Measurements from ENCODE around the gene RBFOX2. TPM values are rescaled to one million over a fixed set of nuclear protein-coding genes. Genes with fewer than 3 reads are reported as not detected.

RBFOX2 gene
- total RNA-seq, 1 experiment from 2014 or later: 91.1 TPM

GRCh38 chr22:35839841-35840301 lies 188.8 kb downstream of the RBFOX2 start:
- DNase-seq: no peak

GRCh38 chr22:35838855-35839576 lies 189.6 kb downstream of the RBFOX2 start:
- intact Hi-C loops (cut with micrococcal nuclease; ENCODE audit: unreplicated experiment): loop anchor here (1.0 kb wide), 1 partner anchor 212 kb away; no protein-coding TSS in a partner anchor
- no peaks in the 10 kb centered on the region for H3K36me3 ChIP-seq (ENCODE audit: control insufficient read depth, insufficient read depth, low read length)
- Mint-ChIP-seq H3K4me1 (ENCODE audit: low read depth, unreplicated experiment) (peaks cover 39% of the 10 kb centered on the region), H3K4me3 (ENCODE audit: unreplicated experiment) (peak overlapping the region; percentile 90), H3K36me3 (ENCODE audit: insufficient read depth, unreplicated experiment) (peaks cover 8% of the 10 kb centered on the region), H3K9me3 (ENCODE audit: unreplicated experiment) (no peaks in the 10 kb centered on the region), H3K27me3 (ENCODE audit: insufficient read depth, unreplicated experiment) (no peaks in the 10 kb centered on the region), H3K27ac (ENCODE audit: unreplicated experiment) (peak overlapping the region; percentile 81)
- H3K27me3 ChIP-seq (replicated peaks; ENCODE audit: control insufficient read depth, insufficient read depth, low read length): no peaks in the 10 kb centered on the region
- ChIA-PET CTCF (interaction anchor here (0.6 to 0.7 kb wide), 3 partner anchors 75 to 224 kb away, joined by 3 read pairs; partner anchors contain the start of gene APOL6), POLR2A (no interaction called here)
- TF ChIP-seq CTCF (IDR thresholded peaks at IDR 0.05; ENCODE audit: insufficient read depth in 1 of 2, low read depth in 1 of 2, low read length in 1 of 2, severe bottlenecking in 1 of 2, unreplicated experiment in 1 of 2): peak in 1 of 2 experiments; percentile 23
- no peaks in the 10 kb centered on the region for H3K9me3 ChIP-seq
- H3K4me3 ChIP-seq (ENCODE audit: low read depth, low read length): peak overlapping the region; percentile 50
- H3K4me1 ChIP-seq: peaks cover 39% of the 10 kb centered on the region
- no TSS peak for BruUV-seq (replicated peaks)
- peak; percentile 46 to 61 for DNase-seq

More at GRCh38 chr22:35839841-35840301, 188.8 kb downstream of the RBFOX2 start:
- Mint-ChIP-seq H3K27ac (ENCODE audit: unreplicated experiment) (peak overlapping the region; percentile 81), H3K4me1 (ENCODE audit: low read depth, unreplicated experiment) (peaks cover 34% of the 10 kb centered on the region), H3K9me3 (ENCODE audit: unreplicated experiment) (no peaks in the 10 kb centered on the region), H3K36me3 (ENCODE audit: insufficient read depth, unreplicated experiment) (peaks cover 8% of the 10 kb centered on the region), H3K4me3 (ENCODE audit: unreplicated experiment) (peak overlapping the region; percentile 90), H3K27me3 (ENCODE audit: insufficient read depth, unreplicated experiment) (no peaks in the 10 kb centered on the region)
- CTCF ChIA-PET: interaction anchor here (0.6 to 1.0 kb wide), 3 partner anchors 54 to 218 kb away, joined by 3 to 4 read pairs (median 3); partner anchors contain the start of gene APOL6
- Histone ChIP-seq H3K4me1 (peaks cover 31% of the 10 kb centered on the region), H3K27me3 (replicated peaks; ENCODE audit: control insufficient read depth, insufficient read depth, low read length) (no peaks in the 10 kb centered on the region), H3K36me3 (ENCODE audit: control insufficient read depth, insufficient read depth, low read length) (no peaks in the 10 kb centered on the region), H3K9me3 (no peaks in the 10 kb centered on the region), H3K4me3 (ENCODE audit: low read depth, low read length) (peak overlapping the region; percentile 50)
- TSS peak; percentile 44 for BruUV-seq (replicated peaks)
- TF ChIP-seq CTCF (IDR thresholded peaks at IDR 0.05; ENCODE audit: insufficient read depth in 1 of 2, low read depth in 1 of 2, low read length in 1 of 2, severe bottlenecking in 1 of 2, unreplicated experiment in 1 of 2): no peak
- POLR2A ChIA-PET: no interaction called here
- intact Hi-C loops (cut with micrococcal nuclease; ENCODE audit: unreplicated experiment): loop anchor here (1.0 to 10.0 kb wide), 6 partner anchors 47 to 285 kb away; no protein-coding TSS in a partner anchor

- no peak for TF ChIP-seq CTCF (IDR thresholded peaks at IDR 0.05; ENCODE audit: insufficient read depth in 1 of 2, low read depth in 1 of 2, low read length in 1 of 2, severe bottlenecking in 1 of 2, unreplicated experiment in 1 of 2)
- H3K4me3 ChIP-seq (ENCODE audit: low read depth, low read length): no peak overlapping the region
- H3K4me1 ChIP-seq: peaks cover 40% of the 10 kb centered on the region
- ChIA-PET POLR2A (interaction anchor here (0.6 kb wide), 1 partner anchor 86 kb away, joined by 4 read pairs; no protein-coding TSS in a partner anchor), CTCF (interaction anchor here (0.5 kb wide), 1 partner anchor 406 kb away, joined by 3 read pairs; no protein-coding TSS in a partner anchor)
- H3K36me3 ChIP-seq (ENCODE audit: control insufficient read depth, insufficient read depth, low read length): no peaks in the 10 kb centered on the region
- BruUV-seq (replicated peaks): no TSS peak
- no peak for DNase-seq
- intact Hi-C loops (cut with micrococcal nuclease; ENCODE audit: unreplicated experiment): no loop called here
- peaks cover 25% of the 10 kb centered on the region for H3K4me1 Mint-ChIP-seq (ENCODE audit: low read depth, unreplicated experiment)
- H3K9me3 ChIP-seq: no peaks in the 10 kb centered on the region
- no peak overlapping the region for H3K27ac Mint-ChIP-seq (ENCODE audit: unreplicated experiment)
- H3K9me3 Mint-ChIP-seq (ENCODE audit: unreplicated experiment): no peaks in the 10 kb centered on the region
- H3K27me3 ChIP-seq (replicated peaks; ENCODE audit: control insufficient read depth, insufficient read depth, low read length): no peaks in the 10 kb centered on the region
- H3K36me3 Mint-ChIP-seq (ENCODE audit: insufficient read depth, unreplicated experiment): peaks cover 14% of the 10 kb centered on the region
- peak overlapping the region; percentile 60 for H3K4me3 Mint-ChIP-seq (ENCODE audit: unreplicated experiment)
- H3K27me3 Mint-ChIP-seq (ENCODE audit: insufficient read depth, unreplicated experiment): no peaks in the 10 kb centered on the region
Observed at GRCh38 chr22:35837101-35837727, 191.4 kb downstream of the RBFOX2 start.

All from Caco-2 (cell line).